Neural cell (in vitro differentiated cells): Measurements from ENCODE around the gene DERA.

ENCODE experiments used
- EZH2 ChIP-seq: fragments of 200-600, 300-800 bp; shearing (Covaris generic), sonication (generic); IDR thresholded peaks from 2 replicates; pipeline ENCODE4 v1.6.1; 2014; ENCODE audit warnings: antibody characterized with exemption, low read length, borderline replicate concordance, mild to moderate bottlenecking; ENCODE audit not compliant: insufficient read depth, poor library complexity, severe bottlenecking
- POLR2AphosphoS5 ChIP-seq: IDR thresholded peaks from 2 replicates; pipeline ENCODE4 v1.6.1; 2012
- RAD21 ChIP-seq: fragments of 450-650 bp; conservative IDR thresholded peaks from 2 replicates; pipeline ENCODE4 v1.6.1; 2014; ENCODE audit warnings: antibody characterized with exemption, mild to moderate bottlenecking, moderate library complexity
- TAF1 ChIP-seq: IDR thresholded peaks from 2 replicates; pipeline ENCODE4 v1.6.1; 2012; ENCODE audit warnings: low read depth
- TF ChIP-seq, protein P1 (sequence below): fragments of 450-650 bp; IDR thresholded peaks from 2 replicates; pipeline ENCODE4 v1.5.1; 2014; ENCODE audit warnings: antibody characterized with exemption, mild to moderate bottlenecking, moderate library complexity; ENCODE audit not compliant: poor library complexity, severe bottlenecking
- TF ChIP-seq, protein P2 (sequence below): IDR thresholded peaks from 2 replicates; pipeline ENCODE4 v1.6.1; 2012; ENCODE audit warnings: borderline replicate concordance

GRCh38 chr12:15931590-15932053, 20.5 kb downstream of the DERA start:
- TF ChIP-seq, protein P1, sequence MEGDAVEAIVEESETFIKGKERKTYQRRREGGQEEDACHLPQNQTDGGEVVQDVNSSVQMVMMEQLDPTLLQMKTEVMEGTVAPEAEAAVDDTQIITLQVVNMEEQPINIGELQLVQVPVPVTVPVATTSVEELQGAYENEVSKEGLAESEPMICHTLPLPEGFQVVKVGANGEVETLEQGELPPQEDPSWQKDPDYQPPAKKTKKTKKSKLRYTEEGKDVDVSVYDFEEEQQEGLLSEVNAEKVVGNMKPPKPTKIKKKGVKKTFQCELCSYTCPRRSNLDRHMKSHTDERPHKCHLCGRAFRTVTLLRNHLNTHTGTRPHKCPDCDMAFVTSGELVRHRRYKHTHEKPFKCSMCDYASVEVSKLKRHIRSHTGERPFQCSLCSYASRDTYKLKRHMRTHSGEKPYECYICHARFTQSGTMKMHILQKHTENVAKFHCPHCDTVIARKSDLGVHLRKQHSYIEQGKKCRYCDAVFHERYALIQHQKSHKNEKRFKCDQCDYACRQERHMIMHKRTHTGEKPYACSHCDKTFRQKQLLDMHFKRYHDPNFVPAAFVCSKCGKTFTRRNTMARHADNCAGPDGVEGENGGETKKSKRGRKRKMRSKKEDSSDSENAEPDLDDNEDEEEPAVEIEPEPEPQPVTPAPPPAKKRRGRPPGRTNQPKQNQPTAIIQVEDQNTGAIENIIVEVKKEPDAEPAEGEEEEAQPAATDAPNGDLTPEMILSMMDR: no peak
- TF ChIP-seq EZH2 (no peak), POLR2AphosphoS5 (no peak), TAF1 (no peak), RAD21 (no peak)
- TF ChIP-seq, protein P2, sequence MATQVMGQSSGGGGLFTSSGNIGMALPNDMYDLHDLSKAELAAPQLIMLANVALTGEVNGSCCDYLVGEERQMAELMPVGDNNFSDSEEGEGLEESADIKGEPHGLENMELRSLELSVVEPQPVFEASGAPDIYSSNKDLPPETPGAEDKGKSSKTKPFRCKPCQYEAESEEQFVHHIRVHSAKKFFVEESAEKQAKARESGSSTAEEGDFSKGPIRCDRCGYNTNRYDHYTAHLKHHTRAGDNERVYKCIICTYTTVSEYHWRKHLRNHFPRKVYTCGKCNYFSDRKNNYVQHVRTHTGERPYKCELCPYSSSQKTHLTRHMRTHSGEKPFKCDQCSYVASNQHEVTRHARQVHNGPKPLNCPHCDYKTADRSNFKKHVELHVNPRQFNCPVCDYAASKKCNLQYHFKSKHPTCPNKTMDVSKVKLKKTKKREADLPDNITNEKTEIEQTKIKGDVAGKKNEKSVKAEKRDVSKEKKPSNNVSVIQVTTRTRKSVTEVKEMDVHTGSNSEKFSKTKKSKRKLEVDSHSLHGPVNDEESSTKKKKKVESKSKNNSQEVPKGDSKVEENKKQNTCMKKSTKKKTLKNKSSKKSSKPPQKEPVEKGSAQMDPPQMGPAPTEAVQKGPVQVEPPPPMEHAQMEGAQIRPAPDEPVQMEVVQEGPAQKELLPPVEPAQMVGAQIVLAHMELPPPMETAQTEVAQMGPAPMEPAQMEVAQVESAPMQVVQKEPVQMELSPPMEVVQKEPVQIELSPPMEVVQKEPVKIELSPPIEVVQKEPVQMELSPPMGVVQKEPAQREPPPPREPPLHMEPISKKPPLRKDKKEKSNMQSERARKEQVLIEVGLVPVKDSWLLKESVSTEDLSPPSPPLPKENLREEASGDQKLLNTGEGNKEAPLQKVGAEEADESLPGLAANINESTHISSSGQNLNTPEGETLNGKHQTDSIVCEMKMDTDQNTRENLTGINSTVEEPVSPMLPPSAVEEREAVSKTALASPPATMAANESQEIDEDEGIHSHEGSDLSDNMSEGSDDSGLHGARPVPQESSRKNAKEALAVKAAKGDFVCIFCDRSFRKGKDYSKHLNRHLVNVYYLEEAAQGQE: no peak
